Measurements from ENCODE around the gene SPATS2L.

Gene SPATS2L

GRCh38 chr2:200345975-200346374 lies 39.5 kb downstream of the SPATS2L start:
- no peaks in the 10 kb centered on the region for H3K4me1 ChIP-seq (ENCODE audit: insufficient read depth, low read length, poor library complexity, severe bottlenecking)
- no peaks in the 10 kb centered on the region for H3K36me3 ChIP-seq (ENCODE audit: insufficient read depth, low read length)
- H3K9me3 ChIP-seq (ENCODE audit: insufficient read depth, low read depth, low read length): no peaks in the 10 kb centered on the region
- H3K9ac ChIP-seq (ENCODE audit: low read depth, low read length, poor library complexity, severe bottlenecking): no peak overlapping the region
- no peaks in the 10 kb centered on the region for H3K9me2 ChIP-seq (replicated peaks; ENCODE audit: low read depth, low read length)
- no peak overlapping the region for H2AFZ ChIP-seq (ENCODE audit: low read length)
- H3K79me2 ChIP-seq (ENCODE audit: insufficient read depth, low read length): no peaks in the 10 kb centered on the region
- H3F3A ChIP-seq (ENCODE audit: low read depth): no peaks in the 10 kb centered on the region
- H4K20me1 ChIP-seq (ENCODE audit: insufficient read depth, low read length, poor library complexity, severe bottlenecking): no peaks in the 10 kb centered on the region
- no peak overlapping the region for H3K4me2 ChIP-seq (ENCODE audit: low read depth, low read length, poor library complexity, severe bottlenecking)
- H3K27me3 ChIP-seq (ENCODE audit: insufficient read depth, low read length, poor library complexity, severe bottlenecking): no peaks in the 10 kb centered on the region
- H3K4me3 ChIP-seq (ENCODE audit: low read length, poor library complexity, severe bottlenecking): no peak overlapping the region
- TF ChIP-seq EZH2phosphoT487 (IDR thresholded peaks at IDR 0.05; ENCODE audit: borderline replicate concordance): no peak
- TF ChIP-seq, protein P1, sequence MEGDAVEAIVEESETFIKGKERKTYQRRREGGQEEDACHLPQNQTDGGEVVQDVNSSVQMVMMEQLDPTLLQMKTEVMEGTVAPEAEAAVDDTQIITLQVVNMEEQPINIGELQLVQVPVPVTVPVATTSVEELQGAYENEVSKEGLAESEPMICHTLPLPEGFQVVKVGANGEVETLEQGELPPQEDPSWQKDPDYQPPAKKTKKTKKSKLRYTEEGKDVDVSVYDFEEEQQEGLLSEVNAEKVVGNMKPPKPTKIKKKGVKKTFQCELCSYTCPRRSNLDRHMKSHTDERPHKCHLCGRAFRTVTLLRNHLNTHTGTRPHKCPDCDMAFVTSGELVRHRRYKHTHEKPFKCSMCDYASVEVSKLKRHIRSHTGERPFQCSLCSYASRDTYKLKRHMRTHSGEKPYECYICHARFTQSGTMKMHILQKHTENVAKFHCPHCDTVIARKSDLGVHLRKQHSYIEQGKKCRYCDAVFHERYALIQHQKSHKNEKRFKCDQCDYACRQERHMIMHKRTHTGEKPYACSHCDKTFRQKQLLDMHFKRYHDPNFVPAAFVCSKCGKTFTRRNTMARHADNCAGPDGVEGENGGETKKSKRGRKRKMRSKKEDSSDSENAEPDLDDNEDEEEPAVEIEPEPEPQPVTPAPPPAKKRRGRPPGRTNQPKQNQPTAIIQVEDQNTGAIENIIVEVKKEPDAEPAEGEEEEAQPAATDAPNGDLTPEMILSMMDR (conservative IDR thresholded peaks at IDR 0.05; ENCODE audit: low read length): no peak

- no peaks in the 10 kb centered on the region for H3K36me3 ChIP-seq (ENCODE audit: insufficient read depth, low read length)
- TF ChIP-seq, protein P1 (conservative IDR thresholded peaks at IDR 0.05; ENCODE audit: low read length): no peak
- TF ChIP-seq EZH2phosphoT487 (IDR thresholded peaks at IDR 0.05; ENCODE audit: borderline replicate concordance): no peak
- no peaks in the 10 kb centered on the region for H3F3A ChIP-seq (ENCODE audit: low read depth)
- no peaks in the 10 kb centered on the region for H3K9me2 ChIP-seq (replicated peaks; ENCODE audit: low read depth, low read length)
- H3K4me2 ChIP-seq (ENCODE audit: low read depth, low read length, poor library complexity, severe bottlenecking): no peak overlapping the region
- H3K79me2 ChIP-seq (ENCODE audit: insufficient read depth, low read length): no peaks in the 10 kb centered on the region
- no peaks in the 10 kb centered on the region for H4K20me1 ChIP-seq (ENCODE audit: insufficient read depth, low read length, poor library complexity, severe bottlenecking)
- no peaks in the 10 kb centered on the region for H3K4me1 ChIP-seq (ENCODE audit: insufficient read depth, low read length, poor library complexity, severe bottlenecking)
- no peak overlapping the region for H3K9ac ChIP-seq (ENCODE audit: low read depth, low read length, poor library complexity, severe bottlenecking)
- H3K4me3 ChIP-seq (ENCODE audit: low read length, poor library complexity, severe bottlenecking): no peak overlapping the region
- H2AFZ ChIP-seq (ENCODE audit: low read length): no peak overlapping the region
- no peaks in the 10 kb centered on the region for H3K27me3 ChIP-seq (ENCODE audit: insufficient read depth, low read length, poor library complexity, severe bottlenecking)
- no peaks in the 10 kb centered on the region for H3K9me3 ChIP-seq (ENCODE audit: insufficient read depth, low read depth, low read length)
Measured at GRCh38 chr2:200347301-200347700, 40.8 kb downstream of the SPATS2L start.

GRCh38 chr2:200348897-200349563 lies 42.5 kb downstream of the SPATS2L start:
- no peak overlapping the region for H3K4me3 ChIP-seq (ENCODE audit: low read length, poor library complexity, severe bottlenecking)
- no peak overlapping the region for H3K4me2 ChIP-seq (ENCODE audit: low read depth, low read length, poor library complexity, severe bottlenecking)
- H3K36me3 ChIP-seq (ENCODE audit: insufficient read depth, low read length): no peaks in the 10 kb centered on the region
- H4K20me1 ChIP-seq (ENCODE audit: insufficient read depth, low read length, poor library complexity, severe bottlenecking): no peaks in the 10 kb centered on the region
- H3K4me1 ChIP-seq (ENCODE audit: insufficient read depth, low read length, poor library complexity, severe bottlenecking): no peaks in the 10 kb centered on the region
- no peaks in the 10 kb centered on the region for H3K9me3 ChIP-seq (ENCODE audit: insufficient read depth, low read depth, low read length)
- no peaks in the 10 kb centered on the region for H3K27me3 ChIP-seq (ENCODE audit: insufficient read depth, low read length, poor library complexity, severe bottlenecking)
- H3K9ac ChIP-seq (ENCODE audit: low read depth, low read length, poor library complexity, severe bottlenecking): no peak overlapping the region
- TF ChIP-seq, protein P1 (conservative IDR thresholded peaks at IDR 0.05; ENCODE audit: low read length): no peak
- no peak for TF ChIP-seq EZH2phosphoT487 (IDR thresholded peaks at IDR 0.05; ENCODE audit: borderline replicate concordance)
- no peaks in the 10 kb centered on the region for H3K79me2 ChIP-seq (ENCODE audit: insufficient read depth, low read length)
- H3K9me2 ChIP-seq (replicated peaks; ENCODE audit: low read depth, low read length): no peaks in the 10 kb centered on the region
- no peak overlapping the region for H2AFZ ChIP-seq (ENCODE audit: low read length)
- H3F3A ChIP-seq (ENCODE audit: low read depth): no peaks in the 10 kb centered on the region

All from Loucy (cell line).